ENCODE measurements around the gene ACAN. TPM values are rescaled to one million over a fixed set of nuclear protein-coding genes. Genes with fewer than 3 reads are reported as not detected.

The ACAN gene
- total and polyA plus RNA-seq, 9 of the 15 experiments (the other 6 are each of a cell fraction or from before 2014, with no cell fraction given): not detected

DNA sequence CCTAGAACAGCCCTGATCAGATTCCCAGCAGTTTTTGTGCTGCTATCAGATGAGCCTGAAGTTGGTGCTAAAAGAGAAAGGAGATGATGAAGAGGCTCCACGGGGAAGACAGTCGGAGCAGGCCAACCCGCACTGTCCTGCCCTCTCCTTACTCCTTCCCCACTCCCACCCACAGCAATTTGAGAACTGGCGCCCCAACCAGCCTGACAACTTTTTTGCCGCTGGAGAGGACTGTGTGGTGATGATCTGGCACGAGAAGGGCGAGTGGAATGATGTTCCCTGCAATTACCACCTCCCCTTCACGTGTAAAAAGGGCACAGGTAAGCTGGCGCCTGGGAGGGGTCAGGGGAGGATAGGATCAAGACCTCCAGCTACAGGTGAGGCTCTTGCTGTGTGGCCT is 69.5 kb downstream of the ACAN start:
- intact Hi-C loops (cut with micrococcal nuclease) (loop anchor here (5.0 kb wide), 1 partner anchor 35 kb away; no protein-coding TSS in a partner anchor), in situ Hi-C loops (cut with MboI) (no loop called here)
- H3K4me3 ChIP-seq: no peak overlapping the region
- no peak for DNase-seq (ENCODE audit: extremely low read depth in 1 of 4, low spot score in 3 of 4)
- no peak overlapping the region for H3K9ac ChIP-seq (ENCODE audit: insufficient read depth in 1 of 2, low read depth in 2 of 2, low read length in 2 of 2)
- no peak for FAIRE-seq
- no peak for ATAC-seq
- no peak overlapping the region for H2AFZ ChIP-seq (ENCODE audit: low read depth, low read length)
- peaks cover 5% of the 10 kb centered on the region for H4K20me1 ChIP-seq (replicated peaks; ENCODE audit: control insufficient read depth, insufficient read depth, low read length)
- no peaks in the 10 kb centered on the region for H3K79me2 ChIP-seq (ENCODE audit: control insufficient read depth, insufficient read depth, low read length)
- H3K4me1 ChIP-seq (replicated peaks in 1 of 2; ENCODE audit: control insufficient read depth in 2 of 2, insufficient read depth in 2 of 2, low read length in 2 of 2): peaks cover 8 to 22% of the 10 kb centered on the region in 2 experiments; a peak in 4 of 5 replicates
- peaks cover 5% of the 10 kb centered on the region for H3K9me1 ChIP-seq (ENCODE audit: control insufficient read depth, insufficient read depth, low read length)
- H3K27ac ChIP-seq (ENCODE audit: extremely low read depth, low read depth, low read length): no peak overlapping the region
- no peaks in the 10 kb centered on the region for H3K36me3 ChIP-seq (ENCODE audit: control insufficient read depth, insufficient read depth, low read length)
- no peaks in the 10 kb centered on the region for H3K9me3 ChIP-seq (replicated peaks; ENCODE audit: control insufficient read depth, insufficient read depth, low read depth, low read length)
- no peak overlapping the region for H3K4me2 ChIP-seq (ENCODE audit: insufficient read depth, low read length)
- H3K27me3 ChIP-seq (ENCODE audit: control insufficient read depth in 2 of 2, insufficient read depth in 2 of 2, low read length in 2 of 2): peaks cover 41 to 71% of the 10 kb centered on the region in 2 experiments; a peak in 4 of 5 replicates
- ChIA-PET POLR2A (interaction anchor here (0.5 to 1.6 kb wide), 3 partner anchors 15 to 530 kb away, joined by 3 to 5 read pairs (median 3); no protein-coding TSS in a partner anchor), CTCF (ENCODE audit: low intra/inter-chr PET ratio) (no interaction called here)
- no TSS peak for BruUV-seq (replicated peaks)
- under 1% methylated on average over 9 of the region's 9 CpGs for WGBS (ENCODE audit: insufficient coverage, low coverage, missing lambda C conversion rate)
- TF ChIP-seq, protein P1, sequence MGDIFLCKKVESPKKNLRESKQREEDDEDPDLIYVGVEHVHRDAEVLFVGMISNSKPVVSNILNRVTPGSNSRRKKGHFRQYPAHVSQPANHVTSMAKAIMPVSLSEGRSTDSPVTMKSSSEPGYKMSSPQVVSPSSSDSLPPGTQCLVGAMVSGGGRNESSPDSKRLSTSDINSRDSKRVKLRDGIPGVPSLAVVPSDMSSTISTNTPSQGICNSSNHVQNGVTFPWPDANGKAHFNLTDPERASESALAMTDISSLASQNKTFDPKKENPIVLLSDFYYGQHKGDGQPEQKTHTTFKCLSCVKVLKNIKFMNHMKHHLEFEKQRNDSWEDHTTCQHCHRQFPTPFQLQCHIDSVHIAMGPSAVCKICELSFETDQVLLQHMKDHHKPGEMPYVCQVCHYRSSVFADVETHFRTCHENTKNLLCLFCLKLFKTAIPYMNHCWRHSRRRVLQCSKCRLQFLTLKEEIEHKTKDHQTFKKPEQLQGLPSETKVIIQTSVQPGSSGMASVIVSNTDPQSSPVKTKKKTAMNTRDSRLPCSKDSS (IDR thresholded peaks at IDR 0.05; ENCODE audit: low read depth, partially characterized antibody): no peak
- TF ChIP-seq TRIM24 (IDR thresholded peaks at IDR 0.05) (no peak), LEF1 (IDR thresholded peaks at IDR 0.05) (no peak), ZNF174 (CRISPR knock-in tag; IDR thresholded peaks at IDR 0.05) (no peak), ARID2 (IDR thresholded peaks at IDR 0.05) (no peak), HDAC3 (IDR thresholded peaks at IDR 0.05; ENCODE audit: borderline replicate concordance, partially characterized antibody) (no peak), TRIM28 (IDR thresholded peaks at IDR 0.05) (no peak), SOX6 (IDR thresholded peaks at IDR 0.05) (no peak), CTBP1 (IDR thresholded peaks at IDR 0.05; ENCODE audit: borderline replicate concordance) (no peak), XRCC5 (IDR thresholded peaks at IDR 0.05; ENCODE audit: low read depth, low read length) (no peak)
- TF ChIP-seq, protein P2, sequence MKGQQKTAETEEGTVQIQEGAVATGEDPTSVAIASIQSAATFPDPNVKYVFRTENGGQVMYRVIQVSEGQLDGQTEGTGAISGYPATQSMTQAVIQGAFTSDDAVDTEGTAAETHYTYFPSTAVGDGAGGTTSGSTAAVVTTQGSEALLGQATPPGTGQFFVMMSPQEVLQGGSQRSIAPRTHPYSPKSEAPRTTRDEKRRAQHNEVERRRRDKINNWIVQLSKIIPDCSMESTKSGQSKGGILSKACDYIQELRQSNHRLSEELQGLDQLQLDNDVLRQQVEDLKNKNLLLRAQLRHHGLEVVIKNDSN (CRISPR knock-in tag; IDR thresholded peaks at IDR 0.05): no peak
- TF ChIP-seq, protein P3, sequence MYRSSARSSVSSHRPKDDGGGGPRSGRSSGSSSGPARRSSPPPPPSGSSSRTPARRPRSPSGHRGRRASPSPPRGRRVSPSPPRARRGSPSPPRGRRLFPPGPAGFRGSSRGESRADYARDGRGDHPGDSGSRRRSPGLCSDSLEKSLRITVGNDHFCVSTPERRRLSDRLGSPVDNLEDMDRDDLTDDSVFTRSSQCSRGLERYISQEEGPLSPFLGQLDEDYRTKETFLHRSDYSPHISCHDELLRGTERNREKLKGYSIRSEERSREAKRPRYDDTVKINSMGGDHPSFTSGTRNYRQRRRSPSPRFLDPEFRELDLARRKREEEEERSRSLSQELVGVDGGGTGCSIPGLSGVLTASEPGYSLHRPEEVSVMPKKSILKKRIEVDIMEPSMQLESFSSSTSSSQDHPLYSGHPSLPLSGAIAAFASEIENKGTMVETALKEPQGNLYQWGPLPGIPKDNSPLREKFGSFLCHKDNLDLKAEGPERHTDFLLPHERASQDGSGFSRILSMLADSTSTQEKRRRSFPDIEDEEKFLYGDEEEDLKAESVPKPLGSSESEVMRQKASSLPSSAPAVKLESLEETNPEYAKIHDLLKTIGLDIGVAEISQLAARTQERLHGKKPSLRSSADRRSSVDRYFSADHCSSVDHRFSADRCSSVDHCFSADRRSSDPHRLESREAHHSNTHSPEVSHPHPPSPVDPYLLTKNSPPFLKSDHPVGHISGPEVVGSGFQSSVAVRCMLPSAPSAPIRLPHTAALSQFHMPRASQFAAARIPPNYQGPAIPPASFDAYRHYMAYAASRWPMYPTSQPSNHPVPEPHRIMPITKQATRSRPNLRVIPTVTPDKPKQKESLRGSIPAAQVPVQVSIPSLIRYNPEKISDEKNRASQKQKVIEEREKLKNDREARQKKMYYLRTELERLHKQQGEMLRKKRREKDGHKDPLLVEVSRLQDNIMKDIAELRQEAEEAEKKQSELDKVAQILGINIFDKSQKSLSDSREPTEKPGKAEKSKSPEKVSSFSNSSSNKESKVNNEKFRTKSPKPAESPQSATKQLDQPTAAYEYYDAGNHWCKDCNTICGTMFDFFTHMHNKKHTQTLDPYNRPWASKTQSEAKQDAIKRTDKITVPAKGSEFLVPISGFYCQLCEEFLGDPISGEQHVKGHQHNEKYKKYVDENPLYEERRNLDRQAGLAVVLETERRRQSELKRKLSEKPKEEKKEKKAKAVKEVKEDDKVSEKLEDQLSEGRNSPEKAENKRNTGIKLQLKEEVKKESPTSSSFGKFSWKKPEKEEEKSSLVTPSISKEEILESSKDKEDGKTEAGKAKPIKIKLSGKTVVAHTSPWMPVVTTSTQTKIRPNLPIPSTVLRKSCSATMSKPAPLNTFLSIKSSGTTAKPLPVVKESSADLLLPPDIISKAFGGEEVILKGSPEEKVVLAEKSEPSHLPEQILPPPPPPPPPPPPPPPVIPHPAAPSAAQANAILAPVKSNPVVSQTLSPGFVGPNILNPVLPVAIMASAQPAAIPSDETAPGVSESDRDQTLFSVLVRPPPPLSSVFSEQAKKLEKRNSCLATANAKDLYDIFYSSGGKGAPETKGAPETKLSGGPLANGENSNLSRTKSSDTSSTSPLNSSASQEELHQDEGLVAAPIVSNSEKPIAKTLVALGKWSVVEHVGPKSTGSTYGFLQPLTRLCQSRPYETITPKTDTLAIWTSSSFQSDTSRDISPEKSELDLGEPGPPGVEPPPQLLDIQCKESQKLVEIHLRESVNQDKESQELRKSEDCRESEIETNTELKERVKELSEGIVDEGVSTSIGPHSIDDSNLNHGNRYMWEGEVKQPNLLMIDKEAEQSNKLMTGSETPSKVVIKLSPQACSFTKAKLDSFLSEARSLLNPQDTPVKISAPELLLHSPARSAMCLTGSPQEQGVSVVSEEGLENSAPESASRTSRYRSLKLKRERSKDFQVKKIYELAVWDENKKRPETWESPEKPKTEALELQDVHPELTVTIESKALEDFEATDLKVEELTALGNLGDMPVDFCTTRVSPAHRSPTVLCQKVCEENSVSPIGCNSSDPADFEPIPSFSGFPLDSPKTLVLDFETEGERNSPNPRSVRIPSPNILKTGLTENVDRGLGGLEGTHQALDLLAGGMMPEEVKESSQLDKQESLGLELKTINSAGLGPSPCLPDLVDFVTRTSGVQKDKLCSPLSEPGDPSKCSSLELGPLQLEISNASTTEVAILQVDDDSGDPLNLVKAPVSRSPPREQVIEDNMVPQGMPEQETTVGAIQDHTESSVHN (IDR thresholded peaks at IDR 0.05; ENCODE audit: borderline replicate concordance in 1 of 2, low read depth in 1 of 2): no peak

All from K562 (cell line).